ENCODE data around the gene FAM53A. TPM values are rescaled to one million over a fixed set of nuclear protein-coding genes. Genes with fewer than 3 reads are reported as not detected.

The FAM53A gene
- total RNA-seq, 1 donor from 2014 or later = 1.8 TPM

- DNase-seq (ENCODE audit: low spot score) = no peak
- no peaks in the 10 kb centered on the region for H3K36me3 Mint-ChIP-seq (ENCODE audit: low read depth, unreplicated experiment)
- H3K4me1 Mint-ChIP-seq (ENCODE audit: unreplicated experiment) = no peaks in the 10 kb centered on the region
- TF ChIP-seq, protein P1, sequence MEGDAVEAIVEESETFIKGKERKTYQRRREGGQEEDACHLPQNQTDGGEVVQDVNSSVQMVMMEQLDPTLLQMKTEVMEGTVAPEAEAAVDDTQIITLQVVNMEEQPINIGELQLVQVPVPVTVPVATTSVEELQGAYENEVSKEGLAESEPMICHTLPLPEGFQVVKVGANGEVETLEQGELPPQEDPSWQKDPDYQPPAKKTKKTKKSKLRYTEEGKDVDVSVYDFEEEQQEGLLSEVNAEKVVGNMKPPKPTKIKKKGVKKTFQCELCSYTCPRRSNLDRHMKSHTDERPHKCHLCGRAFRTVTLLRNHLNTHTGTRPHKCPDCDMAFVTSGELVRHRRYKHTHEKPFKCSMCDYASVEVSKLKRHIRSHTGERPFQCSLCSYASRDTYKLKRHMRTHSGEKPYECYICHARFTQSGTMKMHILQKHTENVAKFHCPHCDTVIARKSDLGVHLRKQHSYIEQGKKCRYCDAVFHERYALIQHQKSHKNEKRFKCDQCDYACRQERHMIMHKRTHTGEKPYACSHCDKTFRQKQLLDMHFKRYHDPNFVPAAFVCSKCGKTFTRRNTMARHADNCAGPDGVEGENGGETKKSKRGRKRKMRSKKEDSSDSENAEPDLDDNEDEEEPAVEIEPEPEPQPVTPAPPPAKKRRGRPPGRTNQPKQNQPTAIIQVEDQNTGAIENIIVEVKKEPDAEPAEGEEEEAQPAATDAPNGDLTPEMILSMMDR (IDR thresholded peaks at IDR 0.05; ENCODE audit: unreplicated experiment) = no peak
- no peak overlapping the region for H3K4me3 Mint-ChIP-seq (ENCODE audit: unreplicated experiment)
- peaks cover 3% of the 10 kb centered on the region for H3K27me3 Mint-ChIP-seq (ENCODE audit: unreplicated experiment)
- H3K27ac Mint-ChIP-seq (ENCODE audit: unreplicated experiment) = no peak overlapping the region
- H3K9me3 Mint-ChIP-seq (ENCODE audit: unreplicated experiment) = no peaks in the 10 kb centered on the region
Observed at GRCh38 chr4:1631136-1631535, 53.0 kb downstream of the FAM53A start.

GRCh38 chr4:1630266-1630665 lies 53.8 kb downstream of the FAM53A start:
- peaks cover 3% of the 10 kb centered on the region for H3K27me3 Mint-ChIP-seq (ENCODE audit: unreplicated experiment)
- H3K9me3 Mint-ChIP-seq (ENCODE audit: unreplicated experiment) = no peaks in the 10 kb centered on the region
- no peaks in the 10 kb centered on the region for H3K36me3 Mint-ChIP-seq (ENCODE audit: low read depth, unreplicated experiment)
- H3K4me3 Mint-ChIP-seq (ENCODE audit: unreplicated experiment) = no peak overlapping the region
- H3K4me1 Mint-ChIP-seq (ENCODE audit: unreplicated experiment) = no peaks in the 10 kb centered on the region
- no peak overlapping the region for H3K27ac Mint-ChIP-seq (ENCODE audit: unreplicated experiment)
- TF ChIP-seq, protein P1 (IDR thresholded peaks at IDR 0.05; ENCODE audit: unreplicated experiment) = no peak
- no peak for DNase-seq (ENCODE audit: low spot score)

DNA sequence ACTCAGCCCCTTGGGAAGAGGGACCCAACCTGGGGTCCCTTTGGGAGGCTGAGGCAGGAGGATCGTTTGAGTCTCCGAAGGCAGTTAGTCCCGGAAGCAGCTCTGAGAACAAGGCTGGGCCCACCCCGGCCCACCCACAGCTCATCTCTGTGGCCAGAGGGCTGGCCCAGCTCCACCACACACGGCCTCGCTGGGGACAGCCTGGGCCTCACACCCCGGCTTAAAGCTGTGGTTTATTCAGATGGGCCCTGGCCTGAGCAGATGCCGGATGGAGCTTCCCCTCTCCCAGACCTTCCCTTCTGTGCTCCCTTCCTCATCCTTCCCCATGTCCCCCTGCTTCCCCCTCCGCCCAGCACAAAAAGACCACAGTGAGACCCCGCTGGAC lies 54.4 kb downstream of the FAM53A start:
- Mint-ChIP-seq H3K27ac (ENCODE audit: unreplicated experiment) (no peak overlapping the region), H3K27me3 (ENCODE audit: unreplicated experiment) (peaks cover 3% of the 10 kb centered on the region), H3K4me1 (ENCODE audit: unreplicated experiment) (no peaks in the 10 kb centered on the region), H3K4me3 (ENCODE audit: unreplicated experiment) (no peak overlapping the region), H3K9me3 (ENCODE audit: unreplicated experiment) (no peaks in the 10 kb centered on the region), H3K36me3 (ENCODE audit: low read depth, unreplicated experiment) (no peaks in the 10 kb centered on the region)
- TF ChIP-seq, protein P1 (IDR thresholded peaks at IDR 0.05; ENCODE audit: unreplicated experiment) = no peak
- no peak for DNase-seq (ENCODE audit: low spot score)

GRCh38 chr4:1628892-1629698 lies 55.0 kb downstream of the FAM53A start:
- peak; percentile 89 for DNase-seq (ENCODE audit: low spot score)
- Mint-ChIP-seq H3K36me3 (ENCODE audit: low read depth, unreplicated experiment) (no peaks in the 10 kb centered on the region), H3K27me3 (ENCODE audit: unreplicated experiment) (peaks cover 3% of the 10 kb centered on the region), H3K27ac (ENCODE audit: unreplicated experiment) (no peak overlapping the region), H3K4me3 (ENCODE audit: unreplicated experiment) (no peak overlapping the region), H3K4me1 (ENCODE audit: unreplicated experiment) (no peaks in the 10 kb centered on the region), H3K9me3 (ENCODE audit: unreplicated experiment) (no peaks in the 10 kb centered on the region)
- TF ChIP-seq, protein P1 (IDR thresholded peaks at IDR 0.05; ENCODE audit: unreplicated experiment) = peak; percentile 97
